ENCODE data around the gene IPO9.
"Not testable (repeated sequence)": the region's sequence is repeated elsewhere in the genome, so short reads cannot be mapped to it uniquely, and the experiment has no call there.

IPO9 gene

GRCh38 chr1:201845331-201846083 lies 16.6 kb downstream of the IPO9 start:
- DNase-seq: no peak

- DNase-seq: no peak
Observed at GRCh38 chr1:201847150-201847549, 18.2 kb downstream of the IPO9 start.

GRCh38 chr1:201848230-201848629 lies 19.3 kb downstream of the IPO9 start:
- DNase-seq: no peak

GRCh38 chr1:201849372-201850052 lies 20.6 kb downstream of the IPO9 start:
- no peak for DNase-seq

- DNase-seq: no peak
Observed at GRCh38 chr1:201850053-201850397, 21.1 kb downstream of the IPO9 start.

GRCh38 chr1:201851949-201852348 lies 23.0 kb downstream of the IPO9 start:
- DNase-seq: no peak

GRCh38 chr1:201856722-201857121 lies 27.8 kb downstream of the IPO9 start:
- not testable (repeated sequence) for DNase-seq

- no peak for DNase-seq
Observed at GRCh38 chr1:201859424-201859823, 30.5 kb downstream of the IPO9 start.

GRCh38 chr1:201861448-201861847 lies 32.5 kb downstream of the IPO9 start:
- DNase-seq: no peak

- no peak for DNase-seq
Observed at GRCh38 chr1:201870397-201870796, 41.4 kb downstream of the IPO9 start.

GRCh38 chr1:201874672-201875071 lies 45.7 kb downstream of the IPO9 start:
- DNase-seq: no peak

GRCh38 chr1:201876148-201876818 lies 47.3 kb downstream of the IPO9 start:
- no peak for DNase-seq

- peak in 22 of 56 donors; percentile 20 to 78 (median 40) for DNase-seq
Observed at GRCh38 chr1:201877877-201878401, 49.0 kb downstream of the IPO9 start.

GRCh38 chr1:201880928-201881571 lies 52.1 kb downstream of the IPO9 start:
- DNase-seq: no peak

GRCh38 chr1:201881617-201882016 lies 52.7 kb downstream of the IPO9 start:
- DNase-seq: no peak

GRCh38 chr1:201882665-201883132 lies 53.7 kb downstream of the IPO9 start:
- peak in 12 of 56 donors; percentile 25 to 69 (median 52) for DNase-seq

- no peak for DNase-seq
Observed at GRCh38 chr1:201883266-201883665, 54.3 kb downstream of the IPO9 start.

- peak in 4 of 56 donors; percentile 24 to 44 (median 38) for DNase-seq
Observed at GRCh38 chr1:201883786-201884185, 54.8 kb downstream of the IPO9 start.

- no peak for DNase-seq
Observed at GRCh38 chr1:201884425-201884824, 55.5 kb downstream of the IPO9 start.

- no peak for DNase-seq
Observed at GRCh38 chr1:201885531-201886075, 56.6 kb downstream of the IPO9 start.

Data from amygdala (tissue), 56 donors.